Epithelial cell of proximal tubule (primary cell): ENCODE measurements around the gene TNFAIP8. TPM values are rescaled to one million over a fixed set of nuclear protein-coding genes. Genes with fewer than 3 reads are reported as not detected.

ENCODE experiments used
- DNase-seq: peaks from one replicate; pipeline ENCODE4 v3.0.0-alpha.2; 2011; ENCODE audit warnings: low read depth
- H3K4me3 ChIP-seq: 2 replicates; pipeline ENCODE4 v1.5.1; 2011; ENCODE audit warnings: low read depth, mild to moderate bottlenecking, low read length
- CTCF ChIP-seq: conservative IDR thresholded peaks from 2 replicates; pipeline ENCODE4 v1.5.1; 2012; ENCODE audit warnings: low read depth, mild to moderate bottlenecking, low read length
- total RNA-seq: library from RNA; depleted of rRNA; stranded (reverse); fragments of >200 nt; gene quantifications from 2 replicates; pipeline ENCODE4 v1.2.3, GENCODE V29; 2015

TNFAIP8 gene
- total RNA-seq, 1 donor from 2014 or later = 60.9 TPM

- DNase-seq = no peak
- TF ChIP-seq CTCF = no peak
- H3K4me3 ChIP-seq = no peak overlapping the region
Observed at GRCh38 chr5:119359737-119360413, 4.1 kb downstream of the TNFAIP8 start.

- no peak for DNase-seq
- no peak for TF ChIP-seq CTCF
- no peak overlapping the region for H3K4me3 ChIP-seq
Observed at GRCh38 chr5:119360905-119361593, 5.2 kb downstream of the TNFAIP8 start.

DNA sequence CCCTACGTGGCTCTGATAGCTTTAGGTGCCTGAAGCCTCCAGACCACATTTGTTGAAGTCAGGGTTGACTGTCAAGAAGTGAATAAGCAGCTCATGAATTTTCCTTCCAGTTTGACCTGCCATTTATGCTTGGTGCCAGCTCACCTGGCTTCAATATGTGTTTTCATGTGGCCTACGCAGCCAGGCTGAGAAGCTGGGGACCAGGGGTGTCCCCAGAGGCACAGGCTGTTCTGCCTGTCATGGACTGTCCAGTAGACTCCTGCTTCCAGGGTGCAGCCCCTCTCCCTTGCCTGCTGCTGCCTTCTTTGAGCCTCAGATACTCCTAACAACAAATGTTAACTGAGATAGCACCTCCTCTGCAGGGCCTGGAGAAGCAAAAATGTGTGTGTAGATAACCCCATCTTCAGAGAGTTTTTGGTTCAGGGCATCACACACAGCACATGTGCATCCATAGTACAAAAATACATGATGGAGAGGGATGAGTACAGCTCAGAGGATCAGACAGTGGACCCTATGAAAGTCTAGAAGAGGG, 5.8 kb downstream of the TNFAIP8 start:
- H3K4me3 ChIP-seq = no peak overlapping the region
- no peak for DNase-seq
- TF ChIP-seq CTCF = no peak

GRCh38 chr5:119362714-119363113, 6.9 kb downstream of the TNFAIP8 start:
- no peak for TF ChIP-seq CTCF
- H3K4me3 ChIP-seq = no peak overlapping the region
- DNase-seq = no peak

- no peak overlapping the region for H3K4me3 ChIP-seq
- no peak for DNase-seq
- TF ChIP-seq CTCF = no peak
Observed at GRCh38 chr5:119363271-119363670, 7.5 kb downstream of the TNFAIP8 start.

DNA sequence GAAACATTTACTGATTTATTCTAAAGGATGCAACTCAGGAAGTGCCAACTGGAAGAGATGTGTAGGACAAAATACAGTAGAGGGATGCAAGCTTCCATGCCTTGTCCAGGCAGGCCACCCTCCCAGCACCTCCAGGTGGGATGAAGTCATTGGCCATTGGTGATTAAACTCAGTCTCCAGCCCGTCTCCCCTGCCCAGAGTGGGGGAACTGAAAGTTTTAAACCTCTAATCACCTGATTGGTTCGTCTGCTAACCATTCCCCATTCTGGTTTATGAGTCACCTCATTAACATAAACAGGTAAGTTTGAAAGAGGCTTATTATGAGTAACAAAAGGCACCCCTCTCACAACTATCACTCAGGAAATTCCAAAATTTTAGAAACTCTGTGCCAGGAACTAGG, 8.1 kb downstream of the TNFAIP8 start:
- H3K4me3 ChIP-seq = no peak overlapping the region
- DNase-seq = no peak
- no peak for TF ChIP-seq CTCF
